ENCODE measurements around the gene FUT7.

Gene FUT7

GRCh38 chr9:136997830-136998234 is 34.1 kb downstream of the FUT7 start:
- no peak for DNase-seq

GRCh38 chr9:136997371-136997770 is 34.5 kb downstream of the FUT7 start:
- DNase-seq = no peak

- peak; percentile 38 for DNase-seq
These were observed 35.3 kb downstream of the FUT7 start, which contains the start of gene CLIC3 for GRCh38 chr9:136996361-136997292. CLIC3 (minus strand) TSS chr9:136996568; CDS start chr9:136996543, 25 bp downstream.

GRCh38 chr9:136995772-136996311 is 36.0 kb downstream of the FUT7 start:
- DNase-seq = peak; percentile 18

GRCh38 chr9:136995362-136995761 is 36.5 kb downstream of the FUT7 start:
- DNase-seq = no peak

- no peak for DNase-seq
These were observed 37.0 kb downstream of the FUT7 start for GRCh38 chr9:136994888-136995230.

GRCh38 chr9:136994180-136994887 is 37.6 kb downstream of the FUT7 start:
- no peak for DNase-seq

- DNase-seq = no peak
These were observed 39.0 kb downstream of the FUT7 start for GRCh38 chr9:136992819-136993369.

GRCh38 chr9:136991993-136992818 is 39.7 kb downstream of the FUT7 start, which contains the start of gene PAXX:
PAXX (plus strand) TSS chr9:136992422; CDS start chr9:136992444, 22 bp downstream.
- peak; percentile 91 for DNase-seq

- DNase-seq = no peak
These were observed 41.5 kb downstream of the FUT7 start for GRCh38 chr9:136990242-136990911.

GRCh38 chr9:136988872-136989271 is 43.0 kb downstream of the FUT7 start:
- DNase-seq = no peak

GRCh38 chr9:136985853-136986252 is 46.0 kb downstream of the FUT7 start:
- DNase-seq = no peak

GRCh38 chr9:136985027-136985602 is 46.8 kb downstream of the FUT7 start:
- DNase-seq = no peak

- no peak for DNase-seq
These were observed 47.3 kb downstream of the FUT7 start for GRCh38 chr9:136984464-136985026.

- no peak for DNase-seq
These were observed 48.1 kb downstream of the FUT7 start for GRCh38 chr9:136983656-136984314.

GRCh38 chr9:136983167-136983566 is 48.7 kb downstream of the FUT7 start:
- no peak for DNase-seq

GRCh38 chr9:136982232-136983051 is 49.4 kb downstream of the FUT7 start, which contains the start of gene LCNL1:
LCNL1 (plus strand) TSS chr9:136982993; CDS start chr9:136983587, 594 bp downstream.
- DNase-seq = no peak

- DNase-seq = no peak
These were observed 50.2 kb downstream of the FUT7 start for GRCh38 chr9:136981588-136982231.

All from hematopoietic multipotent progenitor cell treated with erythropoietin and hydrocortisone succinate and interleukin-3 and kit ligand, for 8 days (in vitro differentiated cells).